HG03558 (cell line): ENCODE data around the gene CUL4A.

Experiments used
- ATAC-seq: cut with Tn5 transposase; IDR thresholded peaks from one replicate; pipeline ENCODE4 v1.9.1; 2021; ENCODE audit warnings: moderate number of reproducible peaks; ENCODE audit not compliant: unreplicated experiment; ENCODE audit errors: extremely low read depth

CUL4A gene

DNA sequence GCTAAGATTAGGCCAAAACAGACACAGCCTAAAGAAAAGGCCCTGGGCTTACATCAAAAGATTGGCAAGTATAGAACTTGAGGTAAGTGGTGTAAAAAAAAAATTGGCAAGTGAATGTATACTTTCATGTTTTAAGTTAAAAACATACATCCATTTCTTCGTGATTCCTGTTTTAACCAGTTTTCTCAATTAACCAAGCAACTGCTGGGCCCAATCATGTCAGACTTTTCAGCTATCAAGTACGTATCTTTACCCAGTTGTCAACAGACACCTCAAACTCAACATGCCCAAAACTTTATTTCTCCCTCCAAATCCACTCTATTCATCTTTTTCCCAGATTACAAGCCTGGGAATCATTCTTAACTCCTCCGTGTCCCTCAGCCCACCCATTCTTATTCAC, 2.0 kb upstream of the CUL4A start:
- ATAC-seq: no peak

DNA sequence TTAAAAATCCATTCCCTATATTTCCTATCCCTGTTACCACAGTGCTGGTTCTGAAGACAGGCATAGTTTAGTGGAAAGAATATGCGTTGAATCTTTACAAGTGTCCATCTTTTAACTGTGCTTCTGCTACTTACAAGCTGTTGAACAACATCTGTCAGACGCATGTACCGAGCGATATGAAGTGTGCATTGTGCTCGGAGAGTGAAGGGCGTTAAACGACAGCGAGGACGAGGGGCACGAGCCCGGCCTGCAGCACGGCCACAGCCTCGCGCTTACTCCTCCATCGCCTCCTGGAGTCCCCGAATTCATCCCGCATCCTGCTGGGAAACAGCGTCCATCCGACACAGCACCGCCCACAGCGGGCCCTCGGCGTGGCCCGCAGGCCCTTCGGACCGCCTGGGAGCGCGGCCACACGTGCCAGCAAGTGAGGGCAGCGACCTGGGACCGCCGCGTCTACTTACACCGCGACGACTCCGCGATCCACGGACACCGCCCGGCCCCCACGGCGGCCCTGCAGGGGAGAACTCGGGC, 1.5 kb upstream of the CUL4A start:
- no peak for ATAC-seq

DNA sequence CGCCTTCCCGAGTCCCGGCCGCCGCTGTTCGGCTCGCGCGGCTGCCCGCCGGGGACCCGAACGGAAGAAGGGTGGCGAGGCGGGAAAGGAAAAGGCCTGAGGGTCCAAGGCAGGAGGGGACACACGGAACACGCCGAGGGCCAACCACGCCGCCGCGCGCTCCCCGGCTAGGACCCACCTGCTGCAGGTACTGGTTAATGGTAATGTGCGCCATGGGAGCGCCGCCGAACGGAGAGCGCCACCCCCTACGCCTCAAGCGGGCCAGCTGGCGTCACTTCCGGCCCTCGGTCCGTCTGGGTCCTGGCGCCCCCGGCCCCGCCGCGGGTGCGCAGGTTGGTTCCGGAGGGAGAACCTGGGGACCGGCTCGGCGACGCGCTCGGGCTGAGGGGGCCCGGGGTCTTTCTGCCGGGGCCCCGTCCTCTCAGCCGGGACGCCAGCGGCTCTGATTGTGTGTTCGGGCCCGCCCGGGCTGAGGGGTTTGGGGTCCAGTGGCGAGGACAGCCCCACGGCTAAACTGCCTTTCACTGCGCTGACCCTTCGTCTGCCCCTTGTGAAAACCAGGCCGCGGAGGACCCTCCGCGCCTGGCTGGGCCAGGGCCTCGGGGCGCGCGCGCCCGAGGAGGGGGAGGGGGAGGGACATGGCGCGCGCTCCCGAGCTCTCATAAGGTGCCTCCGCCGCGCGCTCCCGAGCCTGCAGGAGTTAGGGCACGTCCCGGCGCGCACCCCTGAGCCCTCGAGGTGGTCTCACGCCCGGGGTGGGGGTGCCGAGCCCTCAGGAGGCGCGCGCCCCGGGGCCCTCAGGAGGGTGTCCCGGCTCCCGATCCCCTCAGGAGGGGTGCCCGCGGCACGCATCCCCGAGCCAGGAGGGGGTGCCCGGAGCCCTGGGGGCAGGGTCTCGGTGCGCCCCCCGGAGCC, 735 bp upstream of the CUL4A start, which contains the start of gene PCID2:
PCID2 (minus strand) TSS at position 249 of the 915 bp plus-strand sequence; CDS start at position 214, 35 bp downstream.
- ATAC-seq: peak; percentile 40

DNA sequence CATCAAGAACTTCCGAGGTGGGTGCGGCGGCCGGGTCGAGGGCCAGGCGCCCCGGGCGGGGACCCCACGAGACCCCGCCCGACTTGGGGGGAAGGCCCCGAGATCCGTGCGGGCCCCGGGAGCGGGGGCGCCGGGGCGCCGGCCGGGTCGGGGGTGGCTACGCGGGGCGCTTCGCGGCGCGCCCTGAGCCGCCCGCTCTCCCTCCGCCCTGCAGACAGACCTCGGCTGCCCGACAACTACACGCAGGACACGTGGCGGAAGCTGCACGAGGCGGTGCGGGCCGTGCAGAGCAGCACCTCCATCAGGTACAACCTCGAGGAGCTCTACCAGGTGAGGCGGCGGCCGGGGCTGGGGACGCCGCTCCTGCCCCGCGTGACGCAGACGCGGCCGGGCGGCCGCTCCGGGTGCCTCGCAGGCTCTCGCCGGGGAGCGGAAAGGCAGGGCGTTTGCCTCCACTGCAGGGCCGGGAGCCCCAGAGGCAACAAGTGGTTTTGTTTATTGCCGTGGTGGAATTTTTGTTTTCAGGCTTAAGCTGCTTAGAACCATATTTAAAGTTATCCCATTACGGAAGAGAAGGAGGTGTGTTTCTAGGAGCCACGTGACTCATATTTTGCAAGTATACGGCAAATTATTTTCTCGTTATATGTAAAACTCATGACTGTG, 477 bp downstream of the CUL4A start:
- ATAC-seq: peak; percentile 20

DNA sequence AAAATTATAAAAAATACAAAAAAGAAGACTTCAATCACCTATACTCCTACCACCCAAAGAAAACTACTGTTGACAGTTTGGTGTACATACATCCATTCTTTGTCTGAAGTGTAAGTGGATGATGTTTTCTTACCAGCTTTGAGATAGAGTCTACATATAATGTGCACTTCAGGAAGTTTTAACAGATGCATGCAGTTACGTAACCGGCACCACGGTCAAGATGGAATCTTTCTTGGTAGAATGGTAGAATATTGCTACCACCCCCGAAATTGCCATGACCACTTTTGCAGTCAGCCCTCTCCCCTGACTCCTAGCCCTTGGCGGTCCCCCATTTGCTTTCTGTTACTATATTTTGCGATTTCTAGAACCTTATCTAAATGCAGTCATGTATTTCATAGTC, 1.4 kb downstream of the CUL4A start:
- ATAC-seq: no peak

DNA sequence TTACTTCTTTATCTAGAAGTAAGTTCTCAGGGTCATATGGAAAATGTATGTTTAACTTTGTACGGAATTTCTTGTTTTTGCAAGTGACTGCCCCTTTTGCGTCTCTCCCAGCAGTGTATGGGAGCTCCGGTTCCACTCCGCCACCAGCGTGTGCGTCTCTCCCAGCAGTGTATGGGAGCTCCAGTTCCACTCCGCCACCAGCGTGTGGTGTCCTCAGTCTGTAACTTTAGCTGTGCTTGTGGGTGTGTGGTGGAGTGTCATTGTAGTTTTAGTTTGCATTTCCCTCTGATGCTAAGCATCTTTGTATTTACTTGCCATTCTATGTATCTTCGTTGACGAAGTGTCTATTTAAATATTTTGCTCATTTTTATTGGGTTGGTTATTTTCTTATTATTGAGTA, 2.4 kb downstream of the CUL4A start:
- ATAC-seq: no peak

DNA sequence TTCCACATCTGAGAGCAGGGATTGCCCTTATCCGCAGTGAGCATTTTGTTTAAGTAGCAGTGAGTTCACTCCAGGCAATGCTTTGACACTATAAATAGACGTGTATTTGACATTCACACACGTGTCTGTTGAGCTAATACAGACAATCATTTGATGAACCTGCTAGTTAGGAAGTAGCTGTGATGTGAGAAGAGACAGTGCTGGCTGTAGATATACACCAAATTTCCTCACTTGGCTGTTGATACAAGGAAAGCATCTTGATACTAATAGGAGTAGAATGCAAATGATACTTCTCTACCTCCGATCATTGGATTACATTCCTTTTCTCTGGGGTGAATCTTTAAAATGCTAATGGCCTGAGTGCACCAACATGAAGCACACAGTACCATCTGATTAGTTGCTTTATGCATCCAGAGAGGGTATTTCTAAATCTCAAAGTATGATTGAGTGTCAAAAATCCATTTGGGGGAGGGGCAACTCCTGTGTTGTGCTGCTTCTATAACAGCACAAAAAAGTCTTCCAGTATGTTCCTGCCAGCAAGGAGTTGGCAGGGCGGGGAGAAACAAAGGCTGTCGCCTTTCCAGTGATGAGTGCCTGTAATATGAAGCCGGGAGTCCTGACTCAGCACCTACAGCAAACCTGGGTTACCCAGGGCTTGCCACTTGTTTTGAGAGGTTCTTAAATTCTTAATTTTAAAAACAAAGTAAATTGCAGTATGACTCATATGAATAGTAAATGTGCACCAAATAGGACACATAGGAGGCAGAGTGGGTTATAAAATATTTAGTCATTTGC, 7.0 kb downstream of the CUL4A start:
- ATAC-seq: no peak

DNA sequence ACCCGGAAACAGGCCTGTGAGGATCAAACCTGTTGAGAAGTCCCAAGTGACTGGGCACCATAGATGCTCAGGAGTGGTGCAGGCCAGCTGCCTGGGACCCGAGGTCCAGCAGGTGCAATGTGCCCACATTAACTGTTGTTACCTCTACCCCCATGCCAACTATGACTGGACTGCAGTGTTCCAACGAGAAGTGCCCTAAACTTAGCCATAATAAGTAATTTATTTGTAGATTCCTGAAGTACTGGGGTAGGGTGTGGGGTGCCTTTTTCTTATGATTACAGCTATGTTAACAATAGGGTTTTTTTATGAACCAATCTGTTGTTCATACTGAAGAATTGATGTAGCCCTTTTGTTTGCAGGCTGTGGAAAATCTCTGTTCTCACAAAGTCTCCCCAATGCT, 9.2 kb downstream of the CUL4A start:
- no peak for ATAC-seq

DNA sequence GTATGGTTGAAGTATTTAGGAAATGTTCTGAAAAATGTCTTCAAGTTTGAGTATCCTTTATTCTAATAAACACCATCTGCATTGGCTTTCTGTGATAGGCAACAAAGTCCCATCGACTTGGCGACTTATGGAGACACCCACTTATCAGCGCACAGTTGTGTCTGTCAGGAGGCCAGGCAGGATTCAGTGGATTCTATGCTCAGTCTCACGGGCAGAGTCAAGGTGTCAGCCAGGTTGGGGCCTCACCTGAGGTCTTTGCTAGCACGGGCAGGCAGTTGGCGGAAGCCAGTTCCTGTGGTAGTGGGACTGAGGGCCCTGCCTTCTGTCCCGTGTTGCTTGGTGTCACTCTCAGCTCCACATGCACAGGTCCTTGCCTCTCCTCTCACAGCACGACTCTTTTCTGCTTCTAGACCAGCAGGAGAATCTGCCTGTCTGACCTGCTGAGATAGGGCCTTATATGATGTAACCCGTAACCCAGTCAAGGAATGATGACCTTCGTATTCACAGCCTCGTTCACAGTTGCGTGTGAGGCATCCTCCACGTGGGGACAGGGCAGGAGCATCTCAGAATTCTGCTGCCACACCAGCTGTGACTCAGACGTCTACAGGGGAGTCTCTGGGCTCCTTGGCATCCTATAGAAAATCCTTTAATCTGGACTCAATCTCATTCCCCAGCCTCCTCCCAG, 10.0 kb downstream of the CUL4A start:
- no peak for ATAC-seq

DNA sequence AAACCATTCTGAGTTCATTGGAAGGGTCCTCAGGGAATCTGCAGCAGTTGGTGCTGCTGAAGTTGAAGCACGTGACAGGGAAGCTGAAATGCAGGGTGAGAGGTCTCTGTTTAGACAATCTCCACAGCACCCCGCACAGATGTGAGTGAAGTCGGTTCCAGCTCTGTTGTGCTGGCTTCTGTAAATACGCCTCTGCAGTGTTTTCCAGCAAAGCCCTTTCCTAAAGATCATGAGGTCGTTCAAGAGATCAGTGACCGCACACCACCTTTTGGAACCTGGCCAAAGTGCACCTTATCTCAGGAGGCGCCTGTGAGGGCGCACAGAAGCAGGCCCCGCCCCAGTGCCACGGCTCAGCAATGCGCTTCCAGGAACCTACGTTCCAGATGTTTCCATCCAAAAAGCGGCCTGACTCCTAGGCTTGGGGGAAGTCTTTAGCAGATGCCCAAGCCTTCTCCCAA, 10.8 kb downstream of the CUL4A start:
- ATAC-seq: no peak

DNA sequence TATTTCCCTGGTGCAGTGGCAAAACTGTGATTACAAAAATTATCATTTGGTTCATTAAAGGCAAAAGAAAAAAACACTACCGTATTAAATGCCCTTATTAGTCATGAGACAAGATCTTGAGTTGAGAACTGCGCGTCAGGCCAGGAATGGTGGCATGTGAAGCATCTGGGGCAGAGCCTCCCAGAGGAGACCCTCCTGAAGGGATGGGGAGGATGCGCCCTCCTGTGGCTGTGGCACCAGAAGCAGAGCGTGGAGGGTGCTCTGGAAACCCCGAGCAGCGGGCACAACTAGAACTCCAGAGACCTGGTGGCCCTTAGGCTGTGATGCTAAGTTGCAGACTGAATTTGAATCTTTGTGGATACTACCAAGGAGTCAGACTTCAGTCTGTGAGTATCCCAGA, 11.5 kb downstream of the CUL4A start:
- ATAC-seq: no peak

DNA sequence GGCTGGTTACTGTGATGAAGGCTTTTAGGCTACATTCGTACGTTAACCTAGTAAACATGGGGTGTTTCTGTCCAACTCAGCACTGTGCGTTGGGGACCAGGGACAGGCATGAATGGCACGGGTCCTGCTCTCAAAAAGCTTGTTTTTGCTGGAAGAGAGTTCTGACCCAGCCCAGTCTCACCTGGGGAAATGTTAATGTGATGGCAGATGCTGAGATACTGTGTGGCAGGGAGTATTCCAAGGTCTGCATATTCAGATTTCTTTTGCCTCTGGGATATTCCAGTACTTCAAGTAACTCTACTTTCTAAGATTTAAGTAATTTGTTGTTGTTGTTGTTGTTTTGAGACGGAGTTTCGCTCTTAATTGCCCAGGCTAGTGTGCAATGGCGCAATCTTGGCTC, 13.7 kb downstream of the CUL4A start:
- ATAC-seq: no peak

DNA sequence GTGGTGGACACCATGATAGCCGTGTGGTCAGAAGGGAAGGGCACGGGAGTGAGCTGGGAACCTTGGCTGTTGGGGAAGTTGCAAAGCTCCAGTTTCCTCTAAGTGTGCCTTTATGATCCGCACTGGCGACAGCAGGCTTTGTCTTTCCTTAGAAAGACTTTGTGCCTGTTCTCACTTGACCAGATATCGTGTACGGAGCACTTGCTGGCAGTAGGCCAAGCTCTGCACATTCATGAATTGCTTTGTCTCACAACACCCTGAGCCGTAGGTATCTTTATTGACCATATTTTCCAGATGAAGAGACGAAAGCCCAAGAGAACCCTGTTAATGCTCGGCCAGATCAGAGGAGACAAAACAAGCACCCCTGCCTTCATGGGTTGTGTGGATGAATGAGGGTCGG, 15.1 kb downstream of the CUL4A start:
- ATAC-seq: no peak

DNA sequence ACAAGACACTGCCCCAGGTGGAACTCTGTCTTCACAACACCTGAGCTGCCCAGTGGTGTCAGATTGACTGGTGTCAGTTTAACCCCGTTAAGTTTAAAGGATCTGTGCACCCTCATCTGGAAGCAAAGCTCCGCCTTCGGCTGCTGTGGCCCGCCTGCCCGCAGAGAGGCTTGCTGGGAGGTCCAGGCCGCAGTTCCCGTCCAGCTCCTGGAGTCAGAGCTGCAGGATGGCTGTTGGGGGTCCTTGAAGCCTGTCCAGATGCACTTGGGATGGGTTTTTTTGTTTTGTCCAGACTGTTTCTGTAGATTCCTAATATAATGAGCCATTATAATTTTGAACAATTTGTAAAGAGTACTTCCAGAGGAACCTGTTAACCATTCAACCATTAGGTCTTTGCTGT, 16.1 kb downstream of the CUL4A start:
- no peak for ATAC-seq

DNA sequence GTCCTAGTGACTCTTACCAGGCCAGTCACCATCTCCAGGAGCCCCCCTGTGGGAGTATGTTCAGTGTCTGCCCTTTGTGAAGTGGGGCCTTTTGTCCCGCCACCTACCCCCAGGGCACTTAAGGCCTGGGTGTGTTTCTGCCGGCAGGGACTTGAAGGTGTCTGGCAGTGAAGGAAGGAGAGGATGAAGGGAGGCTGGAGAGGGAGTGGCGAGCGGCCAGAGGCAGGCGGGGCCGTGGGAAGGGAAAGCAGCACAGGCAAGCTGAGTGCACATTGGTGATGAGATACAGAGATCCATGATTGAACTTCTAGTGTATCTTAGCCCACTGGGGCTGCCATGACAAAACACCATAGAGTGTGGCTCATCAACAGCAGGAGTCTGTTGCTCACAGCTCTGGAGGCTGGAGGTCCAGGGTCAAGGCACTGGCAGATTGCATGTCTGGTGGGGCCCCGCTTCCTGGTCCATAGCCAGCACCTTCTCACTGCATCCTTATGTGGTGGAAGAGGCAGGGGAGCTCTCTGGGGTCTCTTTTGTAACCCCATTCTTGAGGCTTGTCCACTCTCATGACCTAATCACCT, 17.5 kb downstream of the CUL4A start:
- ATAC-seq: no peak

DNA sequence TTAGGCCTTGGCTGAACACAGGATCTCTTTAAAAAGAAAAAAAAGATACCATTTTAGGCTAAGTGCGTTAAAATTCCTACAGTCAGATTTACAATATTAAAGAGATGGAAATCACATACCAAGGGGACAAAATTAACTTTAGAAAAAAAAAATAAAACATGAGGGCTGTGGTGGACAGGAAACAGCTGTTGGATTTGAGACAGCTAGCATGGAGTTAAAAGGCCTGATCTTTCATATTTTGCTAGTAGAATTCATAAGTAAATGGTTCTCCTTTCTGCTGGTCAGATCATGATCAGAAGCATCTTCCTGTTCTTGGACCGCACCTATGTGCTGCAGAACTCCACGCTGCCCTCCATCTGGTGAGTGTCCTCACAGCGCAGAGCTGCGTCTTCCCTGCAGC, 19.7 kb downstream of the CUL4A start:
- ATAC-seq: no peak

DNA sequence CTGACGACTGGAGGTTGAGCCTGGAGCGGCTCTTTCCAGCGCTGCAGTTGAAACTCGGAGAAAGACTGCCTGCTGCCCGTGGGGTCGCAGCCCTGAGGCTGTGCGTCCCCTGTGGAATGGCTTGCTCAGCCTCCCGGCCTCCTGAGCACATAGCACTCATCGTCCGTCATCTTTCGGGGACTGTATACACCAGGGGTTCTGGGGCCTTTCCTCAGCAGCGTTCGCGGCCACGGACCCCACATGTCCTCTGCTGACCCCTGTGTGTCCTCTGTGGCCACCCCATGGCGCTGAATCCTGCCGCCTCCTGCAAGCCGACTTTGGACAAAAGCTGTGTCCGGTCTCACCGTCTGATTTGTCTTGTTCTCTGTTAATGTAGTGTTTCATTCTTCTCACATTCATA, 20.4 kb downstream of the CUL4A start:
- no peak for ATAC-seq

DNA sequence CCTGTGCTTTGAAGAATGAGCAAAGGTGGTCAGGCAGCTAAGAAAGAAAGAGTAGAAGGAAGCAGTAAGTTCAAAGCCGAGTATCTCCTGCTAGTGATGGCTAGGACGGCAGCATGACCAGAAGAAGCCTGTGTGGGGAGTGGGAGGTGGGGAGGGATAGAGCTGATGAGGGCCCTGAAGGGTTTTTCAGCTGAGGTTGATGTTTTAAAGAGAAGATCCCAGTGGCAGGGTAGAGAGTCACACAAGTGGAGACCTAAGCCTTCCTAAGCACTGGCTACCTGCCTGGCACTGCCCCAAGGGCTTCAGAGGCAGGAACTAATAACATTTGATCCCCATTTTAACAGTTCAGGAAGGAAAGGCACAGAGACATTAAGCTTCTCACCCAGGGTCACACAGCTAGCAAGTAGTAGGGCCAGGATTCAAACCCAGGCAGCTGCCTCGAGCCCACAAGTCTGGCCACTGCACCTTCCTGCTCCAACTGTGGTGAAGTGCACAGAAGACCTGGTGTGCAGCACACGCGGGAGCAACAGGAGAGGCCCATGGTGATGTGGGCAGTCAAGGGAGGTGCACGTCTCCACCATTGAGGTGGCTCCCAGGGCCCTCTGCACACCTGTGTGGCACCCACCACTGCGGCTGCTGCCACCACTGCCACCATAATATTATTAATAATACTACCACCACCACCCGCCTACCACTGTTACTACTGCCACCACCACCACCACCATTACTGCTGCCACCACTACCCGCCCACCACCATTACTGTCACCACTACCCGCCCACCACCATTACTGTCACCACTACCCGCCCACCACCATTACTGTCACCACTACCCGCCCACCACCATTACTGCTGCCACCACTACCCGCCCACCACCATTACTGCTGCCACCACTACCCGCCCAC, 22.1 kb downstream of the CUL4A start:
- ATAC-seq: no peak
